ENCODE results near the gene ESR2. TPM values are rescaled to one million over a fixed set of nuclear protein-coding genes. Genes with fewer than 3 reads are reported as not detected.

ESR2 gene
- total and polyA plus RNA-seq, 2 of the 8 experiments (the other 6 are each of a cell fraction or from before 2014, with no cell fraction given) = 0.19 to 0.23 TPM

- Histone ChIP-seq H2BK15ac (ENCODE audit: low read length) (no peak overlapping the region), H3K56ac (replicated peaks; ENCODE audit: insufficient read length, low read depth, low read length) (no peak overlapping the region), H3K4ac (replicated peaks; ENCODE audit: insufficient read length, low read depth, low read length) (no peak overlapping the region), H4K8ac (ENCODE audit: extremely low read depth, insufficient read depth, low read length) (no peak overlapping the region), H3K79me2 (ENCODE audit: control insufficient read depth in 1 of 2, insufficient read depth in 2 of 2, low read length in 2 of 2) (no peaks in the 10 kb centered on the region), H4K5ac (ENCODE audit: insufficient read length, low read depth, low read length) (no peak overlapping the region), H4K20me1 (replicated peaks in 1 of 2; ENCODE audit: control insufficient read depth in 1 of 2, insufficient read depth in 2 of 2, low read length in 2 of 2) (no peaks in the 10 kb centered on the region), H2AFZ (ENCODE audit: low read length) (no peak overlapping the region), H3K23me2 (ENCODE audit: low read depth, low read length) (no peaks in the 10 kb centered on the region; the same call in none of the 2 replicates), H3K79me1 (ENCODE audit: low read depth, low read length) (no peaks in the 10 kb centered on the region; the same call in 1 of the 2 replicates), H2BK120ac (replicated peaks; ENCODE audit: low read depth, low read length) (no peak overlapping the region), H3K23ac (ENCODE audit: insufficient read length) (no peak overlapping the region), H4K91ac (replicated peaks; ENCODE audit: insufficient read length, low read length) (no peak overlapping the region), H3K4me3 (ENCODE audit: extremely low read depth in 1 of 4, insufficient read depth in 2 of 4, low read depth in 3 of 4, low read length in 4 of 4) (no peak overlapping the region), H3K4me1 (replicated peaks in 1 of 4; ENCODE audit: control insufficient read depth in 3 of 4, insufficient read depth in 4 of 4, low read length in 3 of 4) (peaks cover 0 to 13% (median 7%) of the 10 kb centered on the region in 4 experiments; a peak in 3 of 7 replicates), H3K36me3 (ENCODE audit: control insufficient read depth in 2 of 4, insufficient read depth in 4 of 4, low read length in 3 of 4) (peaks cover 0 to 25% (median 5%) of the 10 kb centered on the region in 4 experiments; a peak in 6 of 8 replicates), H2BK12ac (ENCODE audit: low read depth, low read length) (no peak overlapping the region), H2BK20ac (ENCODE audit: low read length) (no peak overlapping the region), H3K4me2 (ENCODE audit: insufficient read depth in 1 of 2, low read depth in 2 of 2, low read length in 2 of 2) (no peak overlapping the region), H3K27me3 (replicated peaks in 1 of 4; ENCODE audit: control insufficient read depth in 3 of 4, extremely low read depth in 1 of 4, insufficient read depth in 3 of 4, low read length in 3 of 4) (no peaks in the 10 kb centered on the region), H3K27ac (ENCODE audit: low read depth, low read length) (no peak overlapping the region), H3K9me3 (ENCODE audit: insufficient read depth in 2 of 2, low read depth in 1 of 2, low read length in 1 of 2) (peaks cover 12 to 20% of the 10 kb centered on the region in 2 experiments; a peak in 3 of 4 replicates), H2AK5ac (ENCODE audit: low read depth, low read length) (no peak overlapping the region), H3K14ac (ENCODE audit: insufficient read length) (no peak overlapping the region), H3K9ac (replicated peaks in 1 of 4; ENCODE audit: extremely low read depth in 1 of 4, low read depth in 3 of 4, low read length in 3 of 4) (no peak overlapping the region), H2BK5ac (ENCODE audit: low read depth, low read length) (no peak overlapping the region), H3K18ac (ENCODE audit: extremely low read depth, low read length) (no peak overlapping the region)
- POLR2A ChIA-PET (ENCODE audit: partially characterized antibody) = no interaction called here
- FAIRE-seq (no peak), DNase-seq (ENCODE audit: low read depth in 1 of 2, low spot score in 2 of 2) (no peak)
- 92% methylated on average over 1 of the region's 1 CpG; no CpG with 5 or more reads in 1 of the 2 experiments for WGBS, 2 experiments (ENCODE audit: extremely low coverage in 1 of 2, insufficient coverage in 1 of 2, insufficient read length in 1 of 2, insufficient replicate concordance in 2 of 2, low coverage in 1 of 2, low lambda C conversion rate in 2 of 2, missing lambda C conversion rate in 1 of 2)
- CTCF ChIA-PET (ENCODE audit: partially characterized antibody) = no interaction called here
- TF ChIP-seq TCF12 (IDR thresholded peaks at IDR 0.05; ENCODE audit: low read depth, low read length) (no peak), HDAC6 (IDR thresholded peaks at IDR 0.05; ENCODE audit: low read depth, low read length) (no peak), SP2 (IDR thresholded peaks at IDR 0.05; ENCODE audit: low read length) (no peak), ASH2L (IDR thresholded peaks at IDR 0.05; ENCODE audit: low read length) (no peak), MAFK (IDR thresholded peaks at IDR 0.05; ENCODE audit: low read depth, low read length) (no peak), KDM5A (IDR thresholded peaks at IDR 0.05; ENCODE audit: low read length) (no peak), FOSL1 (IDR thresholded peaks at IDR 0.05; ENCODE audit: insufficient read depth, low read depth, low read length) (no peak), SAP30 (IDR thresholded peaks at IDR 0.05; ENCODE audit: insufficient read depth, insufficient replicate concordance, low read length) (no peak), EGR1 (IDR thresholded peaks at IDR 0.05; ENCODE audit: borderline replicate concordance, low read depth, low read length) (no peak), BCL11A (IDR thresholded peaks at IDR 0.05; ENCODE audit: low read depth in 2 of 2, low read length in 2 of 2) (no peak), GABPA (IDR thresholded peaks at IDR 0.05; ENCODE audit: borderline replicate concordance, insufficient read depth, low read length) (no peak), RBBP5 (IDR thresholded peaks at IDR 0.05; ENCODE audit: borderline replicate concordance, low read depth, low read length) (no peak), CREB1 (IDR thresholded peaks at IDR 0.05) (no peak), SIN3A (conservative IDR thresholded peaks at IDR 0.05 in 1 of 2, IDR thresholded peaks at IDR 0.05 in 1 of 2; ENCODE audit: low read depth in 1 of 2, low read length in 2 of 2) (no peak)
Observed at GRCh38 chr14:64185184-64185583, 109.0 kb downstream of the ESR2 start.
